A673 (cell line): Measurements from ENCODE around the gene GADL1. TPM values are rescaled to one million over a fixed set of nuclear protein-coding genes. Genes with fewer than 3 reads are reported as not detected.

Source experiments
- BruUV-seq: library from RNA; stranded (reverse); fragments of 400-500 nt; replicated peaks from 2 replicates; lab custom pipeline; 2021; lab: Mats Ljungman, UMichigan
- CTCF ChIA-PET: fragments of 300-600 bp; sonication (Branson Sonifier 250); formaldehyde crosslinking; loops from one replicate; lab custom pipeline; 2022; ENCODE audit warnings: antibody characterized with exemption; lab: Charles Lee
- POLR2A ChIA-PET: fragments of 300-600 bp; sonication (Branson Sonifier 250); formaldehyde crosslinking; loops from one replicate; lab custom pipeline; 2022; ENCODE audit warnings: antibody characterized with exemption; ENCODE audit not compliant: low non-redundant PET; lab: Charles Lee
- DNase-seq: peaks from one replicate; pipeline ENCODE4 v3.0.0-alpha.2; 2015; ENCODE audit warnings: low spot score
- H3K27ac ChIP-seq: fragments of 200-600 bp; sonication (generic); 2 replicates; pipeline ENCODE4 v1.5.1; 2016; ENCODE audit warnings: mixed run types, low read depth, mild to moderate bottlenecking, mixed read lengths, antibody characterized with exemption, low read length; ENCODE audit not compliant: poor library complexity, severe bottlenecking
- H3K27me3 ChIP-seq: fragments of 200-600 bp; sonication (generic); replicated peaks from 2 replicates; pipeline ENCODE4 v1.6.1; 2017; ENCODE audit warnings: mixed run types, low read depth, mild to moderate bottlenecking, mixed read lengths, antibody characterized with exemption, low read length; ENCODE audit not compliant: insufficient read depth, poor library complexity
- H3K36me3 ChIP-seq: fragments of 200-600 bp; sonication (generic); 2 replicates; pipeline ENCODE4 v1.6.1; 2016; ENCODE audit warnings: mixed run types, mild to moderate bottlenecking, mixed read lengths, antibody characterized with exemption, low read length; ENCODE audit not compliant: insufficient read depth, poor library complexity, severe bottlenecking
- H3K4me1 ChIP-seq: fragments of 200-600 bp; sonication (generic); 2 replicates; pipeline ENCODE4 v1.6.1; 2017; ENCODE audit warnings: mixed run types, mild to moderate bottlenecking, mixed read lengths, antibody characterized with exemption, low read length; ENCODE audit not compliant: insufficient read depth, poor library complexity, severe bottlenecking
- H3K4me3 ChIP-seq: fragments of 200-600 bp; sonication (generic); 2 replicates; pipeline ENCODE4 v1.5.1; 2016; ENCODE audit warnings: low read depth, mixed run types, mild to moderate bottlenecking, mixed read lengths, low read length; ENCODE audit not compliant: poor library complexity, severe bottlenecking
- H3K9me3 ChIP-seq: fragments of 200-600 bp; sonication (generic); 2 replicates; pipeline ENCODE4 v1.6.1; 2016; ENCODE audit warnings: mixed run types, low read depth, mild to moderate bottlenecking, mixed read lengths, antibody characterized with exemption, low read length; ENCODE audit not compliant: poor library complexity, severe bottlenecking
- EZH2 ChIP-seq: fragments of 200-600 bp; sonication (generic); IDR thresholded peaks from 2 replicates; pipeline ENCODE4 v1.6.1; 2017; ENCODE audit warnings: borderline replicate concordance, low read depth, mild to moderate bottlenecking, mixed read lengths, antibody characterized with exemption, low read length; ENCODE audit not compliant: poor library complexity, severe bottlenecking
- intact Hi-C: fragments of 100-400 bp; cut with micrococcal nuclease; formaldehyde crosslinking; loops from one replicate; pipeline ENCODE4 v1.10.0; 2022; ENCODE audit not compliant: unreplicated experiment
- total RNA-seq: library from RNA; stranded (reverse); gene quantifications from 2 replicates; pipeline ENCODE4 v1.2.3, GENCODE V29; 2021
- TF ChIP-seq, protein P1 (sequence below): fragments of 300-800, 200-600 bp; sonication (generic); conservative IDR thresholded peaks from 2 replicates; pipeline ENCODE4 v1.5.1; 2017; ENCODE audit warnings: low read depth, mild to moderate bottlenecking, antibody characterized with exemption, low read length, moderate library complexity, mixed read lengths

GADL1 gene
- total RNA-seq, 1 experiment from 2014 or later: 13.8 TPM

DNA sequence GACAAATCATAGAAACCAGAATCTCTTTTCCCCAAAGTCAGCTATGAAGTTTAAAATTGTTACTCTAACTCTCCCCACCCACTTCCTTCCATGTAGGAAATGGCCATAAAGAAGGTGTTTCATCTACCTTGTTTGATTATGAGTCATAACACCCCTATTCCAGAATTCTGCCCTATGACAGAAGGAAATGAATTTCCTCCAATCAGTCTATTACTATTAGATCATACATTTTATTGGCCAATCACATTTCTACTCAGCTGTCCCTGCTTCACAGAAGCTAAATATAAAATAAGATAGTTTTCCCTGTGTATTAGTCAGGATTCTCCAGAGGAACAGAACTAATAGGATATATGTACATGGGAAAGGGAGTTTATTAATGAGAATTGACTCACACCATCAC is 186.0 kb downstream of the GADL1 start:
- intact Hi-C loops: no loop called here
- CTCF ChIA-PET: no interaction called here
- no TSS peak for BruUV-seq

DNA sequence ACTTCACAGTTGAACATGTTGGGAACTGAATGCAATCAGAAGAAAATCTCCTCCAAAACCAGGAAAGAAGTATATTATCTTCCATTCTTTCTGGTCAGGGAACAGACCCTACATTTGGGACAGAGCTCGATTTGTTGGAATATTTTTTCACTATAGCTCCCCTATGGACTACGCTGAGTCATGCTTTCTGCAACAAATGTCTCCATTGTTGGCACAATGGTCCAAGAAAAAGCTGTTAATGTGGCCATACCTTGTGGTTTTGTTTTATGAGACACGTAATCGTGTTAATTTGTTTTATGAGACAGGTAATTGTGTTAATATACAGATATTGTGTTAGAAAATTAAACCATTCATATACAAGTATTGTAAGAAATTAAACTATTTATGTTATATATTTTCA is 186.6 kb downstream of the GADL1 start:
- ChIA-PET POLR2A (no interaction called here), CTCF (no interaction called here)
- no peak overlapping the region for H3K27ac ChIP-seq
- intact Hi-C loops: no loop called here
- no peaks in the 10 kb centered on the region for H3K27me3 ChIP-seq
- no peak for DNase-seq
- H3K9me3 ChIP-seq: peaks cover 7% of the 10 kb centered on the region
- no peaks in the 10 kb centered on the region for H3K36me3 ChIP-seq
- TF ChIP-seq EZH2: no peak
- H3K4me3 ChIP-seq: no peak overlapping the region
- no TSS peak for BruUV-seq
- no peaks in the 10 kb centered on the region for H3K4me1 ChIP-seq

More for the DNA sequence above, 186.0 kb downstream of the GADL1 start:
- no peak for TF ChIP-seq EZH2
- TF ChIP-seq, protein P1, sequence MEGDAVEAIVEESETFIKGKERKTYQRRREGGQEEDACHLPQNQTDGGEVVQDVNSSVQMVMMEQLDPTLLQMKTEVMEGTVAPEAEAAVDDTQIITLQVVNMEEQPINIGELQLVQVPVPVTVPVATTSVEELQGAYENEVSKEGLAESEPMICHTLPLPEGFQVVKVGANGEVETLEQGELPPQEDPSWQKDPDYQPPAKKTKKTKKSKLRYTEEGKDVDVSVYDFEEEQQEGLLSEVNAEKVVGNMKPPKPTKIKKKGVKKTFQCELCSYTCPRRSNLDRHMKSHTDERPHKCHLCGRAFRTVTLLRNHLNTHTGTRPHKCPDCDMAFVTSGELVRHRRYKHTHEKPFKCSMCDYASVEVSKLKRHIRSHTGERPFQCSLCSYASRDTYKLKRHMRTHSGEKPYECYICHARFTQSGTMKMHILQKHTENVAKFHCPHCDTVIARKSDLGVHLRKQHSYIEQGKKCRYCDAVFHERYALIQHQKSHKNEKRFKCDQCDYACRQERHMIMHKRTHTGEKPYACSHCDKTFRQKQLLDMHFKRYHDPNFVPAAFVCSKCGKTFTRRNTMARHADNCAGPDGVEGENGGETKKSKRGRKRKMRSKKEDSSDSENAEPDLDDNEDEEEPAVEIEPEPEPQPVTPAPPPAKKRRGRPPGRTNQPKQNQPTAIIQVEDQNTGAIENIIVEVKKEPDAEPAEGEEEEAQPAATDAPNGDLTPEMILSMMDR: no peak
- Histone ChIP-seq H3K27ac (no peak overlapping the region), H3K27me3 (no peaks in the 10 kb centered on the region), H3K4me3 (no peak overlapping the region), H3K4me1 (no peaks in the 10 kb centered on the region), H3K9me3 (peaks cover under 1% of the 10 kb centered on the region), H3K36me3 (no peaks in the 10 kb centered on the region)
- POLR2A ChIA-PET: no interaction called here
- DNase-seq: no peak

DNA sequence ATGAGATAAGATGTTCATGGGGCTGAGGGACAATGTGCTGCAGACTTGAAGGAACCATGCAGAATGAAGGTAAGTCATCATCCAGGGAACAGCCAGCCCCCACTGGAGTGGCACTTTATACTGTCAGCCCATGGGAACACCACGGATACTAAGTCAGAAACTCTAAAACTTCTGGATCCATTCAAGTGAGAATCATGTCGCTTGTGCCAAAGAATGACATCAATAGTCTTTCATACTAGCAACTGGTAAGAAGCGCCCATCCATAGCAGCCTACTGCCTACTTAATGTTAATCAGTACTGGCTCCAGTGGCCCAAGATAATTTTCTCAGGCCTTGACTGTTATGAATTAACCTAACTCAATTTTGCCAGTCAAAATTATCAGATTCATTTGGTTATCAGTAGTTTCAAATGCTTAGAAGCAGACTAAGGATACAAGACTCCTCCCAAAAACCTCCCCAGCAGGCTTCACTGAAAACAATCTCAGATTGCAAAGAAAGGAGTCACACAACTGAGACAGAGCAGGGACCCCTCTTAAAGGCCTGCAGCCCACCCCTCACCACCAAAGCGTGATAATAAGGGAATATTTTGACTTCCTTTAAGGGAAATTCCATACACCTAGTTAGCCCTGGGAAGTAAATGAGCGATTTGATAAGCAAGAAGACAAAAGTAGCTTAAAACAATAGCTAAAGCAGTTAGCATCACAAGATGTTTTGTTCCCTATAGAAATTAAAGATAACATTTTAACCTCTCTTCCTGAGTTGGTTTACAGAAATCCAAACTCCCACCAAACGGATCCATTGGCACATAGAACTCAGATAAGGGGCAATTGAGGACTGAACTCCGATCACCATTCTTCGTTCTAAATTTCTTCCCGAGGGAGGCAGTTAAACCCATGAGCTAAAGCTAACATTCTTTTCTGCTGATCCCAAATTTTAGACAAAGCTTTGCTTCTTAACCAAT is 189.2 kb downstream of the GADL1 start:
- DNase-seq: no peak
- H3K9me3 ChIP-seq: peaks cover 8% of the 10 kb centered on the region
- intact Hi-C loops: no loop called here
- H3K27ac ChIP-seq: no peak overlapping the region
- no peak overlapping the region for H3K4me3 ChIP-seq
- H3K27me3 ChIP-seq: no peaks in the 10 kb centered on the region
- CTCF ChIA-PET: no interaction called here
- no peak for TF ChIP-seq EZH2
- TF ChIP-seq, protein P1: no peak
- no peaks in the 10 kb centered on the region for H3K4me1 ChIP-seq
- no TSS peak for BruUV-seq
- H3K36me3 ChIP-seq: no peaks in the 10 kb centered on the region
- POLR2A ChIA-PET: no interaction called here
